ENCODE data around the gene HLA-DQA2. TPM values are rescaled to one million over a fixed set of nuclear protein-coding genes. Genes with fewer than 3 reads are reported as not detected.

HLA-DQA2 gene
- total and polyA plus RNA-seq, 4 donors = 2.2 to 18.5 TPM; not detected in 2

DNA sequence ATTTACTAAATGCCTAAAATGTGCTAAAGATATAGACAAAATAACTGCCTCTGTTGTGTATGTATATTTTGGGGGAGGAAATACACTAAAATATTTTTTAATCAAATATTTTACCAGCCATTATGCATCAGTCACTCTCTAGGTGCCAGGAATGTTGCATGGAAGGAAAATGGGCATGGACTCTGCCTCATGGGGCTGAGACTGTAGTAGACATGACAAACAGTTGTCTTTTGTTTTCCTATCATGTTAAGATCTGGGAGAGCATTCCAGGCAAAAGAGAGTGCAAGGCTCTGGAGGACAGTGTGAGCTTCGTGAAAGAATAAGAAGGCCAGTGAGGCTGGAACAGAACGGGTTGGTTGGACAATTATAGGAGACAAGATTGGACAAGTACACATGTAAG, 49.1 kb downstream of the HLA-DQA2 start:
- no peak for DNase-seq
- no peak overlapping the region for H3K4me3 ChIP-seq (ENCODE audit: low read length in 2 of 2)
- no peak overlapping the region for H3K27ac ChIP-seq (ENCODE audit: low read depth in 1 of 2, low read length in 2 of 2)
- H3K27me3 ChIP-seq (ENCODE audit: control insufficient read depth in 1 of 2, insufficient read depth in 2 of 2, low read length in 1 of 2) = no peaks in the 10 kb centered on the region
- WGBS, 2 donors = 35 to 59% methylated on average over 2 of the region's 2 CpGs
- H3K9me3 ChIP-seq (ENCODE audit: control insufficient read depth, low read length) = no peaks in the 10 kb centered on the region
- no peak for ATAC-seq (ENCODE audit: low FRiP score)
- H3K36me3 ChIP-seq (ENCODE audit: control insufficient read depth in 1 of 2, insufficient read depth in 2 of 2, low read length in 1 of 2) = no peaks in the 10 kb centered on the region
- no peaks in the 10 kb centered on the region for H3K4me1 ChIP-seq (ENCODE audit: control insufficient read depth in 1 of 2, insufficient read depth in 2 of 2, low read length in 2 of 2)
- intact Hi-C loops (cut with DNase I) = no loop called here

DNA sequence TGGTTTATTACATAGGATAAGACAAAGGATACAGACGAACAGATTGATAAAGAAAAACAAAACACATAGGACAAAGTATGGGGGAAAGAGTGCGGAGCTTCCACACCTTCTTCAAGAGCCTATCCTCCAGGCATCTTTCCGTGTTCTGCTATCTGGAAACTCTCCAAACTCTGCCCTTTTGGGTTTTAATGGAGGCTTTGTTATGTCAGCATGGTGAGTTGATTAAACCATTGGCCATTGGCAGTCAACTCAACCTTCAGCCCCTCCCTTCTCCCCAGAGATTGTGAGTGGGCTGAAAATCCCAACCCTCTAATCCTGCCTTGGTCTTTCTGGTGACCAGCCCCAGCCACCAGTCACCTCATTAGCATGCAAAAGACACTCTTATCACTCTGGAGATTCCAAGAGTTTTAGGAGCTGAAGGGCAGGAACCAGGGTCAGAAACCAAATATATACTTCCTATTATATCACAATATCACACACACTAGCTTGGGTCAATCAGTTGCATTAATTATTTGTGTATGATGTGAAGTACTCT, 51.8 kb downstream of the HLA-DQA2 start:
- intact Hi-C loops (cut with DNase I) = no loop called here
- DNase-seq = no peak
- 60 to 72% methylated on average over 3 of the region's 3 CpGs for WGBS, 2 donors

DNA sequence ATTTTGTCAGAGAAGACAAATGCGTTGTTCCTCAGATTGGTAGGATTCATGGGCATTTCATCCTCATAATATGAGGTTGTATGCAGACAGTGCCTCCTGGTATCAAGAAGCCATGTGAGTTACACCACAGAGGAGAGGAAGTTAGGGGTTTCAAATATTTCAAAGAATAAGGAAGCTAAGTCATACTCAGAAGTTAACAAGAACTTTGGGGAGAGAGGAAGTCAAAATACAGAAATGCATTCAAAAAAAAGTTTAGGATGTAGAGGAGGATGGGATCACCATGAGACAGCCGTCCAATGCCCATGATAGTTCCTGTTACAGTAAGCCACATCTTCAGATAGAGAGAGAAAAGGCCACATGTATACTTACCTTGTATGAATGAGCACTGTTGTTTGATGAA, 53.3 kb downstream of the HLA-DQA2 start:
- no peaks in the 10 kb centered on the region for H3K4me1 ChIP-seq (ENCODE audit: control insufficient read depth in 1 of 2, insufficient read depth in 2 of 2, low read length in 2 of 2)
- 36 to 77% methylated on average over 2 of the region's 2 CpGs for WGBS, 2 donors
- intact Hi-C loops (cut with DNase I) = no loop called here
- ATAC-seq (ENCODE audit: low FRiP score) (no peak), DNase-seq (no peak)
- H3K27ac ChIP-seq (ENCODE audit: low read depth in 1 of 2, low read length in 2 of 2) = no peak overlapping the region
- H3K27me3 ChIP-seq (ENCODE audit: control insufficient read depth in 1 of 2, insufficient read depth in 2 of 2, low read length in 1 of 2) = no peaks in the 10 kb centered on the region
- H3K36me3 ChIP-seq (ENCODE audit: control insufficient read depth in 1 of 2, insufficient read depth in 2 of 2, low read length in 1 of 2) = no peaks in the 10 kb centered on the region
- H3K9me3 ChIP-seq (ENCODE audit: control insufficient read depth, low read length) = peaks cover 2% of the 10 kb centered on the region
- H3K4me3 ChIP-seq (ENCODE audit: low read length in 2 of 2) = no peak overlapping the region

More for the DNA sequence above, 51.8 kb downstream of the HLA-DQA2 start:
- Histone ChIP-seq H3K4me3 (ENCODE audit: low read length in 2 of 2) (no peak overlapping the region), H3K9me3 (ENCODE audit: control insufficient read depth, low read length) (no peaks in the 10 kb centered on the region), H3K27ac (ENCODE audit: low read depth in 1 of 2, low read length in 2 of 2) (no peak overlapping the region), H3K36me3 (ENCODE audit: control insufficient read depth in 1 of 2, insufficient read depth in 2 of 2, low read length in 1 of 2) (no peaks in the 10 kb centered on the region), H3K27me3 (ENCODE audit: control insufficient read depth in 1 of 2, insufficient read depth in 2 of 2, low read length in 1 of 2) (no peaks in the 10 kb centered on the region), H3K4me1 (ENCODE audit: control insufficient read depth in 1 of 2, insufficient read depth in 2 of 2, low read length in 2 of 2) (no peaks in the 10 kb centered on the region)
- ATAC-seq (ENCODE audit: low FRiP score) = no peak

Small RNAs within 50 kb of the gene (microRNA-seq; reads per million reads assigned to microRNA genes)
- 0 reads per million in 2 donors for gene MIR3135B

Other genes with a start within 250 kb of the HLA-DQA2 start
- gene HLA-DRB5, start 211.1 kb upstream of the HLA-DQA2 start, total RNA-seq = 100 to 1,000 TPM in 1 of 2 donors, 10 to 100 TPM in 1; 91.1 to 127 TPM
- gene HLA-DRB5, start 211.1 kb upstream of the HLA-DQA2 start, polyA plus RNA-seq = under 1 TPM; 0.15 to 0.88 TPM
- gene HLA-DRB1, start 151.5 kb upstream of the HLA-DQA2 start, total RNA-seq = 100 to 1,000 TPM; 142 to 157 TPM
- gene HLA-DRB1, start 151.5 kb upstream of the HLA-DQA2 start, polyA plus RNA-seq = 10 to 100 TPM; 18.5 to 85.1 TPM
- 10 to 100 TPM; 27.0 to 46.2 TPM for gene HLA-DQA1, start 104.0 kb upstream of the HLA-DQA2 start, total RNA-seq
- gene HLA-DQA1, start 104.0 kb upstream of the HLA-DQA2 start, polyA plus RNA-seq = 10 to 100 TPM in 1 of 2 donors, 1 to 10 TPM in 1; 9.3 to 38.4 TPM
- 10 to 100 TPM; 35.9 to 43.4 TPM for gene HLA-DQB1, start 74.7 kb upstream of the HLA-DQA2 start, total RNA-seq
- 10 to 100 TPM; 10.8 to 28.5 TPM for gene HLA-DQB1, start 74.7 kb upstream of the HLA-DQA2 start, polyA plus RNA-seq
- gene HLA-DQB2, start 22.1 kb downstream of the HLA-DQA2 start, total RNA-seq = 10 to 100 TPM in 1 of 2 donors, 1 to 10 TPM in 1; 2.3 to 18.1 TPM
- not detected for gene HLA-DQB2, start 22.1 kb downstream of the HLA-DQA2 start, polyA plus RNA-seq
- 1 to 10 TPM in 1 of 2 donors, under 1 TPM in 1; 0.62 to 2.8 TPM for gene HLA-DOB, start 75.6 kb downstream of the HLA-DQA2 start, total RNA-seq
- gene HLA-DOB, start 75.6 kb downstream of the HLA-DQA2 start, polyA plus RNA-seq = under 1 TPM in 1 of 2 donors, not detected in 1; 0.26 TPM
- 10 to 100 TPM; 26.5 to 48.1 TPM for gene TAP2, start 97.3 kb downstream of the HLA-DQA2 start, total RNA-seq
- 10 to 100 TPM in 1 of 2 donors, 1 to 10 TPM in 1; 2.5 to 25.6 TPM for gene TAP2, start 97.3 kb downstream of the HLA-DQA2 start, polyA plus RNA-seq
- gene PSMB8, start 102.7 kb downstream of the HLA-DQA2 start, total RNA-seq = 10 to 100 TPM; 40.8 to 58.4 TPM
- 10 to 100 TPM; 59.6 to 69.7 TPM for gene PSMB8, start 102.7 kb downstream of the HLA-DQA2 start, polyA plus RNA-seq
- gene TAP1, start 112.3 kb downstream of the HLA-DQA2 start, total RNA-seq = 10 to 100 TPM; 39.4 to 42.1 TPM
- 10 to 100 TPM; 14.4 to 48.3 TPM for gene TAP1, start 112.3 kb downstream of the HLA-DQA2 start, polyA plus RNA-seq
- 10 to 100 TPM; 24.9 to 42.8 TPM for gene PSMB9, start 112.8 kb downstream of the HLA-DQA2 start, total RNA-seq
- gene PSMB9, start 112.8 kb downstream of the HLA-DQA2 start, polyA plus RNA-seq = 10 to 100 TPM; 27.9 to 38.8 TPM
- 10 to 100 TPM; 20.1 to 73.1 TPM for gene HLA-DMB, start 199.6 kb downstream of the HLA-DQA2 start, total RNA-seq
- gene HLA-DMB, start 199.6 kb downstream of the HLA-DQA2 start, polyA plus RNA-seq = 10 to 100 TPM in 1 of 2 donors, 1 to 10 TPM in 1; 3.6 to 35.7 TPM
- gene HLA-DMA, start 211.7 kb downstream of the HLA-DQA2 start, total RNA-seq = 100 to 1,000 TPM in 1 of 2 donors, 10 to 100 TPM in 1; 36.9 to 109 TPM
- 10 to 100 TPM in 1 of 2 donors, 1 to 10 TPM in 1; 9.8 to 33.3 TPM for gene HLA-DMA, start 211.7 kb downstream of the HLA-DQA2 start, polyA plus RNA-seq
- gene BRD2, start 227.2 kb downstream of the HLA-DQA2 start, total RNA-seq = 100 to 1,000 TPM; 166 to 181 TPM
- gene BRD2, start 227.2 kb downstream of the HLA-DQA2 start, polyA plus RNA-seq = 100 to 1,000 TPM in 1 of 2 donors, 10 to 100 TPM in 1; 71.0 to 145 TPM

Data from aorta (tissue), 5 donors.